ENCODE data around the gene BMP4.

DNA sequence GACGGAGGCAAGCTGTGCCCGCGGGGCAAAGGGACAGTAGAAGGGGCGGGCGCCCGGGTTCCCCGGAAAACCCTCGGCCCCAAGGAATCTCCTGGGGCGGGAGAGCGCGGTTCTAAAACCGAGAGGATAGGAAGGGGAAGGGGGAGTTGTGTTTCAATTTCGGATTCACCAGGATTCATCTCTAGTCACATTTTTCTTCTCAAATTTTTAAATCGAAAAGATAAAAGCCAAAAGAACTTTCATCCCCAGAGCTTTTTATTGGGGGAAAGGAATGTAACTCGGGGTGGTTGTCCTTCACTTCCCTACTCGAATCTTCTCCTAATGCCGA, 1.4 kb downstream of the BMP4 start:
- TF ChIP-seq, protein P1, sequence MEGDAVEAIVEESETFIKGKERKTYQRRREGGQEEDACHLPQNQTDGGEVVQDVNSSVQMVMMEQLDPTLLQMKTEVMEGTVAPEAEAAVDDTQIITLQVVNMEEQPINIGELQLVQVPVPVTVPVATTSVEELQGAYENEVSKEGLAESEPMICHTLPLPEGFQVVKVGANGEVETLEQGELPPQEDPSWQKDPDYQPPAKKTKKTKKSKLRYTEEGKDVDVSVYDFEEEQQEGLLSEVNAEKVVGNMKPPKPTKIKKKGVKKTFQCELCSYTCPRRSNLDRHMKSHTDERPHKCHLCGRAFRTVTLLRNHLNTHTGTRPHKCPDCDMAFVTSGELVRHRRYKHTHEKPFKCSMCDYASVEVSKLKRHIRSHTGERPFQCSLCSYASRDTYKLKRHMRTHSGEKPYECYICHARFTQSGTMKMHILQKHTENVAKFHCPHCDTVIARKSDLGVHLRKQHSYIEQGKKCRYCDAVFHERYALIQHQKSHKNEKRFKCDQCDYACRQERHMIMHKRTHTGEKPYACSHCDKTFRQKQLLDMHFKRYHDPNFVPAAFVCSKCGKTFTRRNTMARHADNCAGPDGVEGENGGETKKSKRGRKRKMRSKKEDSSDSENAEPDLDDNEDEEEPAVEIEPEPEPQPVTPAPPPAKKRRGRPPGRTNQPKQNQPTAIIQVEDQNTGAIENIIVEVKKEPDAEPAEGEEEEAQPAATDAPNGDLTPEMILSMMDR (IDR thresholded peaks at IDR 0.05; ENCODE audit: low read depth, low read length, missing input control) = no peak
- TF ChIP-seq RAD21 (IDR thresholded peaks at IDR 0.05) (no peak), SP1 (IDR thresholded peaks at IDR 0.05) (no peak), TAF1 (conservative IDR thresholded peaks at IDR 0.05) (no peak), YY1 (IDR thresholded peaks at IDR 0.05) (no peak), GABPA (IDR thresholded peaks at IDR 0.05 in 1 of 2, conservative IDR thresholded peaks at IDR 0.05 in 1 of 2) (no peak), NR2F2 (IDR thresholded peaks at IDR 0.05) (no peak)
- TF ChIP-seq, protein P2, sequence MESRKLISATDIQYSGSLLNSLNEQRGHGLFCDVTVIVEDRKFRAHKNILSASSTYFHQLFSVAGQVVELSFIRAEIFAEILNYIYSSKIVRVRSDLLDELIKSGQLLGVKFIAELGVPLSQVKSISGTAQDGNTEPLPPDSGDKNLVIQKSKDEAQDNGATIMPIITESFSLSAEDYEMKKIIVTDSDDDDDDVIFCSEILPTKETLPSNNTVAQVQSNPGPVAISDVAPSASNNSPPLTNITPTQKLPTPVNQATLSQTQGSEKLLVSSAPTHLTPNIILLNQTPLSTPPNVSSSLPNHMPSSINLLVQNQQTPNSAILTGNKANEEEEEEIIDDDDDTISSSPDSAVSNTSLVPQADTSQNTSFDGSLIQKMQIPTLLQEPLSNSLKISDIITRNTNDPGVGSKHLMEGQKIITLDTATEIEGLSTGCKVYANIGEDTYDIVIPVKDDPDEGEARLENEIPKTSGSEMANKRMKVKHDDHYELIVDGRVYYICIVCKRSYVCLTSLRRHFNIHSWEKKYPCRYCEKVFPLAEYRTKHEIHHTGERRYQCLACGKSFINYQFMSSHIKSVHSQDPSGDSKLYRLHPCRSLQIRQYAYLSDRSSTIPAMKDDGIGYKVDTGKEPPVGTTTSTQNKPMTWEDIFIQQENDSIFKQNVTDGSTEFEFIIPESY (IDR thresholded peaks at IDR 0.05) = no peak

Data from liver (tissue), 3 donors.